H9 (cell line): ENCODE data around the gene JAKMIP3. TPM values are rescaled to one million over a fixed set of nuclear protein-coding genes. Genes with fewer than 3 reads are reported as not detected.

ENCODE experiments used
- DNase-seq: peaks from one replicate; pipeline ENCODE4 v3.0.0-alpha.2; 2017
- H2AFZ ChIP-seq: one replicate; pipeline ENCODE4 v1.6.1; 2013; ENCODE audit warnings: mild to moderate bottlenecking, low read length, control low read depth, moderate library complexity
- H2AK5ac ChIP-seq: 2 replicates; pipeline ENCODE4 v1.6.1; 2013; ENCODE audit warnings: low read length, control low read depth, mixed read lengths; ENCODE audit not compliant: insufficient read length
- H2BK120ac ChIP-seq: one replicate; pipeline ENCODE4 v1.6.1; 2013; ENCODE audit warnings: low read depth, mild to moderate bottlenecking, low read length, control low read depth, inconsistent platforms; ENCODE audit not compliant: poor library complexity, severe bottlenecking
- H2BK12ac ChIP-seq: 2 replicates; pipeline ENCODE4 v1.6.1; 2013; ENCODE audit warnings: low read length, control low read depth, mixed read lengths, low read depth; ENCODE audit not compliant: insufficient read length
- H2BK15ac ChIP-seq: 2 replicates; pipeline ENCODE4 v1.6.1; 2013; ENCODE audit warnings: low read depth, low read length, control low read depth
- H2BK20ac ChIP-seq: one replicate; pipeline ENCODE4 v1.6.1; 2013; ENCODE audit warnings: low read depth, mild to moderate bottlenecking, low read length, control low read depth, inconsistent platforms; ENCODE audit not compliant: poor library complexity, severe bottlenecking
- H2BK5ac ChIP-seq: 2 replicates; pipeline ENCODE4 v1.6.1; 2013; ENCODE audit warnings: low read length, control low read depth, mixed read lengths; ENCODE audit not compliant: insufficient read length
- H3K14ac ChIP-seq: 2 replicates; pipeline ENCODE4 v1.6.1; 2013; ENCODE audit warnings: low read length, control low read depth; ENCODE audit not compliant: insufficient read depth
- H3K18ac ChIP-seq: 2 replicates; pipeline ENCODE4 v1.6.1; 2013; ENCODE audit warnings: low read depth, mild to moderate bottlenecking, mixed read lengths, low read length, control low read depth; ENCODE audit not compliant: insufficient read length
- H3K23ac ChIP-seq: 2 replicates; pipeline ENCODE4 v1.6.1; 2013; ENCODE audit warnings: low read length, control low read depth, mixed read lengths, low read depth; ENCODE audit not compliant: insufficient read length
- H3K23me2 ChIP-seq: 2 replicates; pipeline ENCODE4 v1.6.1; 2013; ENCODE audit warnings: low read depth, mild to moderate bottlenecking, mixed read lengths, low read length, control low read depth; ENCODE audit not compliant: insufficient read length, poor library complexity, severe bottlenecking
- H3K27ac ChIP-seq: 2 replicates; pipeline ENCODE4 v1.5.1; 2013; ENCODE audit warnings: low read length, control low read depth, mixed read lengths, low read depth; ENCODE audit not compliant: insufficient read length
- H3K27me3 ChIP-seq: 2 replicates; pipeline ENCODE4 v1.6.1; 2013; ENCODE audit warnings: low read length, control low read depth, inconsistent platforms; ENCODE audit not compliant: insufficient read depth
- H3K4ac ChIP-seq: 2 replicates; pipeline ENCODE4 v1.6.1; 2013; ENCODE audit warnings: low read depth, mild to moderate bottlenecking, control low read depth, inconsistent platforms, low read length, moderate library complexity
- H3K4me1 ChIP-seq: 2 replicates; pipeline ENCODE4 v1.6.1; 2013; ENCODE audit warnings: low read length, control low read depth, inconsistent platforms; ENCODE audit not compliant: insufficient read depth
- H3K4me2 ChIP-seq: 2 replicates; pipeline ENCODE4 v1.6.1; 2013; ENCODE audit warnings: low read length, control low read depth, mixed read lengths; ENCODE audit not compliant: insufficient read length, insufficient read depth
- H3K56ac ChIP-seq: 2 replicates; pipeline ENCODE4 v1.6.1; 2013; ENCODE audit warnings: low read depth, mild to moderate bottlenecking, mixed read lengths, low read length, control low read depth; ENCODE audit not compliant: insufficient read length
- H3K79me1 ChIP-seq: 2 replicates; pipeline ENCODE4 v1.6.1; 2013; ENCODE audit warnings: low read depth, mild to moderate bottlenecking, moderate library complexity, low read length, control low read depth, inconsistent platforms; ENCODE audit not compliant: insufficient read depth, poor library complexity, severe bottlenecking
- H3K79me2 ChIP-seq: 2 replicates; pipeline ENCODE4 v1.6.1; 2013; ENCODE audit warnings: low read length, control low read depth, inconsistent platforms; ENCODE audit not compliant: insufficient read depth
- H3K9ac ChIP-seq: 2 replicates; pipeline ENCODE4 v1.6.1; 2013; ENCODE audit warnings: low read length, control low read depth, mixed read lengths; ENCODE audit not compliant: insufficient read length; ENCODE audit errors: extremely low read depth
- H3K9me3 ChIP-seq: one replicate; pipeline ENCODE4 v1.6.1; 2013; ENCODE audit warnings: low read depth, low read length, inconsistent platforms; ENCODE audit not compliant: control insufficient read depth
- H3T11ph ChIP-seq: one replicate; pipeline ENCODE4 v1.6.1; 2013; ENCODE audit warnings: mild to moderate bottlenecking, low read length, control low read depth, inconsistent platforms
- H4K20me1 ChIP-seq: one replicate; pipeline ENCODE4 v1.6.1; 2013; ENCODE audit not compliant: control insufficient read depth, insufficient read length, insufficient read depth
- H4K5ac ChIP-seq: 2 replicates; pipeline ENCODE4 v1.6.1; 2013; ENCODE audit warnings: low read depth, mild to moderate bottlenecking, mixed read lengths, low read length, control low read depth; ENCODE audit not compliant: insufficient read length
- H4K8ac ChIP-seq: replicated peaks from 2 replicates; pipeline ENCODE4 v1.6.1; 2013; ENCODE audit warnings: low read length, control low read depth, mixed read lengths, low read depth; ENCODE audit not compliant: insufficient read length
- H4K91ac ChIP-seq: 2 replicates; pipeline ENCODE4 v1.6.1; 2013; ENCODE audit warnings: low read depth, mild to moderate bottlenecking, moderate library complexity, mixed read lengths, low read length, control low read depth; ENCODE audit not compliant: insufficient read length
- H3K27ac Mint-ChIP-seq, 3 experiments: 2 replicates in 2 of 3; 3 replicates in 1 of 3; pipeline ENCODE4 v1.8.0; 2020 to 2021; ENCODE audit warnings: mixed read lengths in 3 of 3, mild to moderate bottlenecking in 1 of 3, moderate library complexity in 1 of 3
- H3K27me3 Mint-ChIP-seq: 2 replicates; pipeline ENCODE4 v1.8.0; 2021; ENCODE audit warnings: low read depth, mild to moderate bottlenecking, moderate library complexity, mixed read lengths
- H3K36me3 Mint-ChIP-seq, 3 experiments: 2 replicates in 2 of 3; 3 replicates in 1 of 3; pipeline ENCODE4 v1.8.0; 2020 to 2021; ENCODE audit warnings: low read depth in 3 of 3, mixed read lengths in 3 of 3; ENCODE audit not compliant: insufficient read depth in 1 of 3
- H3K4me1 Mint-ChIP-seq, 2 experiments: 2 replicates each; pipeline ENCODE4 v1.8.0; 2020; ENCODE audit warnings: mixed read lengths in 2 of 2
- H3K4me3 Mint-ChIP-seq, 2 experiments: 2 replicates in 1 of 2; 3 replicates in 1 of 2; pipeline ENCODE4 v1.8.0; 2020 to 2021; ENCODE audit warnings: mild to moderate bottlenecking in 2 of 2, mixed read lengths in 2 of 2, moderate library complexity in 1 of 2
- H3K9me3 Mint-ChIP-seq, 2 experiments: 2 replicates in 1 of 2; 3 replicates in 1 of 2; pipeline ENCODE4 v1.8.0; 2020; ENCODE audit warnings: mild to moderate bottlenecking in 2 of 2, mixed read lengths in 2 of 2, moderate library complexity in 1 of 2
- CTCF ChIP-seq: fragments of 200-600 bp; sonication (generic); conservative IDR thresholded peaks from 3 replicates; pipeline ENCODE4 v1.8.0; 2021; ENCODE audit warnings: antibody characterized with exemption, mild to moderate bottlenecking
- WGBS: extraction: QIAGEN DNeasy Blood & Tissue Kit; methylation state at CpG from one replicate; pipeline ENCODE4 v1.1.7; 2013; ENCODE audit warnings: missing lambda C conversion rate, low lambda C conversion rate, mixed read lengths; ENCODE audit not compliant: insufficient read length; ENCODE audit errors: extremely low coverage; 5-methylcytosine and 5-hydroxymethylcytosine counted together
- total RNA-seq: library from RNA; stranded (reverse); gene quantifications from 2 replicates; pipeline ENCODE4 v1.2.1, GENCODE V29; 2021

JAKMIP3 gene
- total RNA-seq, 1 experiment from 2014 or later: 0.50 TPM

- Histone ChIP-seq H2BK5ac (no peak overlapping the region), H4K20me1 (no peaks in the 10 kb centered on the region), H3K27ac (no peak overlapping the region), H2BK12ac (no peak overlapping the region), H2AK5ac (no peak overlapping the region), H3K56ac (no peak overlapping the region), H3K4me2 (no peak overlapping the region), H4K8ac (no peak overlapping the region), H3K9me3 (no peaks in the 10 kb centered on the region), H3K9ac (no peak overlapping the region), H3K23me2 (no peaks in the 10 kb centered on the region), H3K14ac (no peak overlapping the region), H3K23ac (no peak overlapping the region), H3K4ac (no peak overlapping the region), H2BK15ac (no peak overlapping the region), H3K27me3 (no peaks in the 10 kb centered on the region), H2BK20ac (no peak overlapping the region), H3K4me1 (no peaks in the 10 kb centered on the region), H2BK120ac (no peak overlapping the region), H3K79me1 (no peaks in the 10 kb centered on the region), H2AFZ (no peak overlapping the region), H4K91ac (no peak overlapping the region), H4K5ac (no peak overlapping the region), H3K79me2 (no peaks in the 10 kb centered on the region), H3K18ac (no peak overlapping the region), H3T11ph (no peak overlapping the region)
- H3K4me3 Mint-ChIP-seq: no peak overlapping the region
- no peak for TF ChIP-seq CTCF
- no peaks in the 10 kb centered on the region for H3K4me1 Mint-ChIP-seq
- peaks cover 1% of the 10 kb centered on the region; the same call in 1 of the 2 replicates for H3K27me3 Mint-ChIP-seq
- H3K36me3 Mint-ChIP-seq: peaks cover 0 to 2% (median 0%) of the 10 kb centered on the region in 3 experiments; a peak in 1 of 7 replicates
- no peak for DNase-seq
- no CpG with 5 or more reads among the region's 8 CpGs for WGBS
- no peaks in the 10 kb centered on the region for H3K9me3 Mint-ChIP-seq
- H3K27ac Mint-ChIP-seq: no peak overlapping the region
Measured at GRCh38 chr10:132102717-132103110, 37.0 kb downstream of the JAKMIP3 start.
